Measurements from ENCODE around the gene AGAP1. TPM values are rescaled to one million over a fixed set of nuclear protein-coding genes. Genes with fewer than 3 reads are reported as not detected.

AGAP1 gene
- total RNA-seq, 1 donor from 2014 or later, result 18.3 TPM

- H3K4me1 ChIP-seq (ENCODE audit: control insufficient read depth in 3 of 3, insufficient read depth in 3 of 3, low read length in 3 of 3), result peaks cover 0 to 5% (median 0%) of the 10 kb centered on the region in 3 donors
- H3K27me3 ChIP-seq (ENCODE audit: control insufficient read depth in 3 of 3, insufficient read depth in 3 of 3, low read length in 3 of 3), result no peaks in the 10 kb centered on the region
- no peaks in the 10 kb centered on the region for H3K9me3 ChIP-seq (ENCODE audit: control insufficient read depth in 3 of 3, low read length in 3 of 3)
- H3K4me3 ChIP-seq (ENCODE audit: low read length in 3 of 3), result no peak overlapping the region
- no peak overlapping the region for H3K9ac ChIP-seq (ENCODE audit: low read depth in 1 of 3, low read length in 3 of 3)
- peaks cover 0 to 6% (median 2%) of the 10 kb centered on the region in 3 donors for H3K36me3 ChIP-seq (ENCODE audit: control insufficient read depth in 3 of 3, insufficient read depth in 3 of 3, low read length in 3 of 3)
- no peak overlapping the region for H3K27ac ChIP-seq (ENCODE audit: low read depth, low read length)
Observed at GRCh38 chr2:235826826-235827225, 333.0 kb downstream of the AGAP1 start.

- Histone ChIP-seq H3K36me3 (ENCODE audit: control insufficient read depth in 3 of 3, insufficient read depth in 3 of 3, low read length in 3 of 3) (peaks cover 0 to 4% (median 3%) of the 10 kb centered on the region in 3 donors), H3K9ac (ENCODE audit: low read depth in 1 of 3, low read length in 3 of 3) (no peak overlapping the region), H3K4me1 (ENCODE audit: control insufficient read depth in 3 of 3, insufficient read depth in 3 of 3, low read length in 3 of 3) (peaks cover 0 to 5% (median 0%) of the 10 kb centered on the region in 3 donors), H3K27ac (ENCODE audit: low read depth, low read length) (no peak overlapping the region), H3K27me3 (ENCODE audit: control insufficient read depth in 3 of 3, insufficient read depth in 3 of 3, low read length in 3 of 3) (no peaks in the 10 kb centered on the region), H3K4me3 (ENCODE audit: low read length in 3 of 3) (no peak overlapping the region), H3K9me3 (ENCODE audit: control insufficient read depth in 3 of 3, low read length in 3 of 3) (no peaks in the 10 kb centered on the region)
Observed at GRCh38 chr2:235827585-235827992, 333.7 kb downstream of the AGAP1 start.

- H3K27ac ChIP-seq (ENCODE audit: low read depth, low read length), result no peak overlapping the region
- no peaks in the 10 kb centered on the region for H3K9me3 ChIP-seq (ENCODE audit: control insufficient read depth in 3 of 3, low read length in 3 of 3)
- H3K4me3 ChIP-seq (ENCODE audit: low read length in 3 of 3), result no peak overlapping the region
- H3K27me3 ChIP-seq (ENCODE audit: control insufficient read depth in 3 of 3, insufficient read depth in 3 of 3, low read length in 3 of 3), result no peaks in the 10 kb centered on the region
- peaks cover 0 to 7% (median 4%) of the 10 kb centered on the region in 3 donors for H3K36me3 ChIP-seq (ENCODE audit: control insufficient read depth in 3 of 3, insufficient read depth in 3 of 3, low read length in 3 of 3)
- H3K4me1 ChIP-seq (ENCODE audit: control insufficient read depth in 3 of 3, insufficient read depth in 3 of 3, low read length in 3 of 3), result peaks cover 0 to 5% (median 0%) of the 10 kb centered on the region in 3 donors
- H3K9ac ChIP-seq (ENCODE audit: low read depth in 1 of 3, low read length in 3 of 3), result no peak overlapping the region
Observed at GRCh38 chr2:235829726-235830125, 335.9 kb downstream of the AGAP1 start.

- Histone ChIP-seq H3K27me3 (ENCODE audit: control insufficient read depth in 3 of 3, insufficient read depth in 3 of 3, low read length in 3 of 3) (no peaks in the 10 kb centered on the region), H3K4me3 (ENCODE audit: low read length in 3 of 3) (no peak overlapping the region), H3K4me1 (ENCODE audit: control insufficient read depth in 3 of 3, insufficient read depth in 3 of 3, low read length in 3 of 3) (peaks cover 0 to 5% (median 0%) of the 10 kb centered on the region in 3 donors), H3K9me3 (ENCODE audit: control insufficient read depth in 3 of 3, low read length in 3 of 3) (no peaks in the 10 kb centered on the region), H3K27ac (ENCODE audit: low read depth, low read length) (no peak overlapping the region), H3K9ac (ENCODE audit: low read depth in 1 of 3, low read length in 3 of 3) (no peak overlapping the region), H3K36me3 (ENCODE audit: control insufficient read depth in 3 of 3, insufficient read depth in 3 of 3, low read length in 3 of 3) (peaks cover 0 to 4% (median 4%) of the 10 kb centered on the region in 3 donors)
Observed at GRCh38 chr2:235831755-235832154, 337.9 kb downstream of the AGAP1 start.

DNA sequence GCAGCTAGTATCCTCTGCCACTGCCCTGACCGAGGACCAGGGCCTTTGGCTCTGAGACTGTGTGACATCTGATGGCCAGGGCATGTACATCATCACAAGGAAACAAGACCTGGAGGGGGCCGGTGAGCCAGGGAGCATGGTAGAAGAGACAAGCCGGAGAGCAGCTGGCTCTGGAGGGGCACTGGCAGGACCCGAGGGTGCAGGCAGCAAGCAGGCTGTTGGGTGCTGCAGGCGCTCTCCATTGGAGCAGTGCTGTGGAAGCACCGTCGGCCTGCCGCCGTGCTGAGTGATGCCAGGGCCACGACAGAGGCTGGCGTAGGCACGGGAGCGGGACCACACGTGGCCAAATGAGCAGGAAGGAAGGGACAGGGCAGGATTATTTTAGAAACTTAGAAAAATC is 339.1 kb downstream of the AGAP1 start:
- Histone ChIP-seq H3K27ac (ENCODE audit: low read depth, low read length) (no peak overlapping the region), H3K9ac (ENCODE audit: low read depth in 1 of 3, low read length in 3 of 3) (no peak overlapping the region), H3K27me3 (ENCODE audit: control insufficient read depth in 3 of 3, insufficient read depth in 3 of 3, low read length in 3 of 3) (no peaks in the 10 kb centered on the region), H3K4me1 (ENCODE audit: control insufficient read depth in 3 of 3, insufficient read depth in 3 of 3, low read length in 3 of 3) (no peaks in the 10 kb centered on the region), H3K9me3 (ENCODE audit: control insufficient read depth in 3 of 3, low read length in 3 of 3) (no peaks in the 10 kb centered on the region), H3K4me3 (ENCODE audit: low read length in 3 of 3) (no peak overlapping the region), H3K36me3 (ENCODE audit: control insufficient read depth in 3 of 3, insufficient read depth in 3 of 3, low read length in 3 of 3) (peaks cover 0 to 4% (median 4%) of the 10 kb centered on the region in 3 donors)

GRCh38 chr2:235833971-235834620 is 340.3 kb downstream of the AGAP1 start:
- peaks cover 0 to 4% (median 4%) of the 10 kb centered on the region in 3 donors for H3K36me3 ChIP-seq (ENCODE audit: control insufficient read depth in 3 of 3, insufficient read depth in 3 of 3, low read length in 3 of 3)
- H3K27ac ChIP-seq (ENCODE audit: low read depth, low read length), result no peak overlapping the region
- no peaks in the 10 kb centered on the region for H3K4me1 ChIP-seq (ENCODE audit: control insufficient read depth in 3 of 3, insufficient read depth in 3 of 3, low read length in 3 of 3)
- H3K4me3 ChIP-seq (ENCODE audit: low read length in 3 of 3), result no peak overlapping the region
- no peaks in the 10 kb centered on the region for H3K9me3 ChIP-seq (ENCODE audit: control insufficient read depth in 3 of 3, low read length in 3 of 3)
- H3K27me3 ChIP-seq (ENCODE audit: control insufficient read depth in 3 of 3, insufficient read depth in 3 of 3, low read length in 3 of 3), result no peaks in the 10 kb centered on the region
- H3K9ac ChIP-seq (ENCODE audit: low read depth in 1 of 3, low read length in 3 of 3), result no peak overlapping the region

DNA sequence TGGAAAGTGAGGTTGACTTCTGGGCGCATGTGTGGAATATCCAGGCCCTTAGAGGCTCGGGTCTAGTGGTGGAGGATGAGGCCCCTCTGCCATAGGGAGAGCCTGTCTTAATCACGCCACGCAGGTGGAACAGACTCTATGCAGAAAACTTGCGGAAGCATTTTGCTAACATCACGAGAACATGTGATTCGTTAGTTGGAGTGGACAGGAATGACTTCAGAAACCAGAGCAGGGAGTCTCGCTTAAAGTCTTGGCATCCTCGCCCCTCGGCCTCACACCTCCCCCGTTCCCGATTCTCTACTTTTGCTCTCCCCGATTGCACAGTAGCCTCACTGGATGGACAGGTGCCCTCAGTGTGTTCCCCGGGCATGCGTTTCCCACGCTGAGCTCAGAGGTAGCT is 340.9 kb downstream of the AGAP1 start:
- peaks cover 0 to 4% (median 4%) of the 10 kb centered on the region in 3 donors for H3K36me3 ChIP-seq (ENCODE audit: control insufficient read depth in 3 of 3, insufficient read depth in 3 of 3, low read length in 3 of 3)
- no peaks in the 10 kb centered on the region for H3K9me3 ChIP-seq (ENCODE audit: control insufficient read depth in 3 of 3, low read length in 3 of 3)
- no peaks in the 10 kb centered on the region for H3K4me1 ChIP-seq (ENCODE audit: control insufficient read depth in 3 of 3, insufficient read depth in 3 of 3, low read length in 3 of 3)
- no peak overlapping the region for H3K4me3 ChIP-seq (ENCODE audit: low read length in 3 of 3)
- no peaks in the 10 kb centered on the region for H3K27me3 ChIP-seq (ENCODE audit: control insufficient read depth in 3 of 3, insufficient read depth in 3 of 3, low read length in 3 of 3)
- no peak overlapping the region for H3K9ac ChIP-seq (ENCODE audit: low read depth in 1 of 3, low read length in 3 of 3)
- no peak overlapping the region for H3K27ac ChIP-seq (ENCODE audit: low read depth, low read length)

DNA sequence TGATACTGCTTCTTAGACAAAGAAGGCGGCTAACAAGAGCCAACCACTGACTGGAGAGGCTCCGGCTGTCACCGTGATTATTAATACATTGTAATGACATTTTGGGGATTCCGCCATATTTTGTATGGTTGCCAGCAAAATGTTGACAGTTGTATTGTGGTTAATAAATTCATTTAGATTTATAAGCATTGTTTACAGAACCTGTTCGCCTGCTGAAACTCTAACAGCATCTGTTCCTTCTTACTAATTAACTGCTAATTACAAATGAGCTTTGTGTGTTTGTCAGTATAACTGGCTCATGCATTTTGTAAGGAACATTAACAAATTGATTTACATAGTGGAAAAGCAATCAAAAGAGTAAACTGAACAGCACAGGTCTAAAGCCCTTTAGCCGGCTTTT is 342.0 kb downstream of the AGAP1 start:
- Histone ChIP-seq H3K9me3 (ENCODE audit: control insufficient read depth in 3 of 3, low read length in 3 of 3) (no peaks in the 10 kb centered on the region), H3K4me1 (ENCODE audit: control insufficient read depth in 3 of 3, insufficient read depth in 3 of 3, low read length in 3 of 3) (no peaks in the 10 kb centered on the region), H3K27ac (ENCODE audit: low read depth, low read length) (no peak overlapping the region), H3K36me3 (ENCODE audit: control insufficient read depth in 3 of 3, insufficient read depth in 3 of 3, low read length in 3 of 3) (peaks cover 0 to 4% (median 2%) of the 10 kb centered on the region in 3 donors), H3K9ac (ENCODE audit: low read depth in 1 of 3, low read length in 3 of 3) (no peak overlapping the region), H3K4me3 (ENCODE audit: low read length in 3 of 3) (no peak overlapping the region), H3K27me3 (ENCODE audit: control insufficient read depth in 3 of 3, insufficient read depth in 3 of 3, low read length in 3 of 3) (no peaks in the 10 kb centered on the region)

DNA sequence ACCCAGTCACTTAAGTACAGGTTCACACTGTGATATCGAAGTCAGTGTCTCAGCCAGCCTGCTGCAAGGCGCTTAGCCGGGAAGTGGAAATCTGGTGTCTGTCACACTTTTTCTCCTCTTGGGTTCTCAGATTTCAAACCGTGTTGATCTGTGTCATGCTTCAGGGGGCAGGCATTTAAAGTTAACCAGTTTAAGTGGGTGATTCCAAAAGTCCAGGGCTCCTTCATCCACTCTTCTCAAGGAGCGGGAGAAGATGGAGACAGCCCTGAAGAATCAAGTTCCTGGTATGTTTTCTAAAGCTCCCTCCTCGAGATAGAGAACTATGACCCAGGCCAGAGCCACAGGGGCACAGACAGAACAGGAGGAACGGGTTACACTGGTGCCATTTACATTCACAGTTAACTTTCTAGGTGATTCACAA is 342.7 kb downstream of the AGAP1 start:
- Histone ChIP-seq H3K4me1 (ENCODE audit: control insufficient read depth in 3 of 3, insufficient read depth in 3 of 3, low read length in 3 of 3) (no peaks in the 10 kb centered on the region), H3K27ac (ENCODE audit: low read depth, low read length) (no peak overlapping the region), H3K4me3 (ENCODE audit: low read length in 3 of 3) (no peak overlapping the region), H3K9me3 (ENCODE audit: control insufficient read depth in 3 of 3, low read length in 3 of 3) (no peaks in the 10 kb centered on the region), H3K27me3 (ENCODE audit: control insufficient read depth in 3 of 3, insufficient read depth in 3 of 3, low read length in 3 of 3) (no peaks in the 10 kb centered on the region), H3K9ac (ENCODE audit: low read depth in 1 of 3, low read length in 3 of 3) (no peak overlapping the region), H3K36me3 (ENCODE audit: control insufficient read depth in 3 of 3, insufficient read depth in 3 of 3, low read length in 3 of 3) (peaks cover 0 to 3% (median 2%) of the 10 kb centered on the region in 3 donors)

DNA sequence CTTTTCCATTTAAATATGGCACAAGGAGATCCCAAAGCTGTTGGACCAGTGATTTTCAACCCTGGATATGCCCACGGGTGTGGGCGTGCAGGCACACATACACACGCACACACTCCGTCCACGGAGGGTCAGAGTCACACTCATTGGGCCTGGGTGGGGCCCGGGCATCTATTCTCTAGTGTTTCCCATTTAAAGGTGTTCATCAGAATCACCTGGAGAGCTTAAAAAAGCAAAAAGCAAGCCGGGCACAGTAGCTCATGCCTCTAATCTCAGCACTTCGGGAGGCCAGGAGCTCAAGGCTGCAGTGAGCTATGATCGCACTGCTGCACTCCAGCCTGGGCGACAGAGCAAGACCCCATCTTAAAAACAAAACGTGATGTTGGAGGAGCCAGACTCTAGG is 345.4 kb downstream of the AGAP1 start:
- no peak overlapping the region for H3K27ac ChIP-seq (ENCODE audit: low read depth, low read length)
- no peaks in the 10 kb centered on the region for H3K36me3 ChIP-seq (ENCODE audit: control insufficient read depth in 3 of 3, insufficient read depth in 3 of 3, low read length in 3 of 3)
- no peak overlapping the region for H3K9ac ChIP-seq (ENCODE audit: low read depth in 1 of 3, low read length in 3 of 3)
- no peak overlapping the region for H3K4me3 ChIP-seq (ENCODE audit: low read length in 3 of 3)
- no peaks in the 10 kb centered on the region for H3K9me3 ChIP-seq (ENCODE audit: control insufficient read depth in 3 of 3, low read length in 3 of 3)
- H3K27me3 ChIP-seq (ENCODE audit: control insufficient read depth in 3 of 3, insufficient read depth in 3 of 3, low read length in 3 of 3), result no peaks in the 10 kb centered on the region
- H3K4me1 ChIP-seq (ENCODE audit: control insufficient read depth in 3 of 3, insufficient read depth in 3 of 3, low read length in 3 of 3), result no peaks in the 10 kb centered on the region

Measured in skeletal muscle tissue (tissue), 4 donors.